PC-9 (cell line): Measurements from ENCODE around the gene SCYGR2.

Source experiments
- CTCF ChIP-seq: fragments of 200-600 bp; sonication (generic); conservative IDR thresholded peaks from 2 replicates; pipeline ENCODE4 v1.6.1; 2017; ENCODE audit warnings: mixed run types, antibody characterized with exemption, mild to moderate bottlenecking, moderate library complexity
- EZH2 ChIP-seq: fragments of 200-600 bp; sonication (generic); IDR thresholded peaks from 2 replicates; pipeline ENCODE4 v1.8.0; 2017; ENCODE audit warnings: antibody characterized with exemption, low read depth

GRCh38 chr2:227576812-227577211 is 21.9 kb upstream of the SCYGR2 start:
- TF ChIP-seq CTCF (no peak), EZH2 (no peak)
